ENCODE results near the gene RXFP4. TPM values are rescaled to one million over a fixed set of nuclear protein-coding genes. Genes with fewer than 3 reads are reported as not detected.

RXFP4 gene, protein sequence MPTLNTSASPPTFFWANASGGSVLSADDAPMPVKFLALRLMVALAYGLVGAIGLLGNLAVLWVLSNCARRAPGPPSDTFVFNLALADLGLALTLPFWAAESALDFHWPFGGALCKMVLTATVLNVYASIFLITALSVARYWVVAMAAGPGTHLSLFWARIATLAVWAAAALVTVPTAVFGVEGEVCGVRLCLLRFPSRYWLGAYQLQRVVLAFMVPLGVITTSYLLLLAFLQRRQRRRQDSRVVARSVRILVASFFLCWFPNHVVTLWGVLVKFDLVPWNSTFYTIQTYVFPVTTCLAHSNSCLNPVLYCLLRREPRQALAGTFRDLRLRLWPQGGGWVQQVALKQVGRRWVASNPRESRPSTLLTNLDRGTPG
- total RNA-seq (2021) (0.33 TPM in 1 of 2 replicates, not detected in the other), Bru-seq, nascent RNA (not detected), BruChase-seq, experiment 1, labeled RNA remaining after a 2-hour chase (percentile 19 among the genes with signal in this experiment), BruChase-seq, experiment 2, labeled RNA remaining after a 6-hour chase (not detected)
- long read RNA-seq, partial matches to known transcripts, result 0 of 1 reads
- long read RNA-seq, other reads (novel, unspliced or antisense), result 0 of 1 reads

- Histone ChIP-seq H4K20me1 (ENCODE audit: insufficient read depth) (peaks cover 15% of the 10 kb centered on the region; the same call in 1 of the 2 replicates), H2AFZ (no peak within 1 kb of the TSS), H3K4me2 (peak within 1 kb of the TSS; percentile 42), H3K27me3 (ENCODE audit: insufficient read depth, low read depth) (no peaks in the 10 kb centered on the region), H3K9me3 (ENCODE audit: insufficient read depth, low read depth) (no peaks in the 10 kb centered on the region), H3K9me2 (ENCODE audit: insufficient read depth) (no peaks in the 10 kb centered on the region), H3K4me3 (no peak within 1 kb of the TSS), H3K27ac (peak within 1 kb of the TSS; percentile 85), H3K36me3 (ENCODE audit: low read depth) (no peaks in the 10 kb centered on the region), H3K4me1 (replicated peaks; ENCODE audit: insufficient read depth) (peaks cover 60% of the 10 kb centered on the region), H3K79me2 (ENCODE audit: low read depth) (no peaks in the 10 kb centered on the region), H3F3A (ENCODE audit: insufficient read depth, low read depth) (peaks cover 66% of the 10 kb centered on the region)
- intact Hi-C loops (cut with micrococcal nuclease; ENCODE audit: unreplicated experiment), result no loop called here
- no TSS peak for BruUV-seq (replicated peaks)
- TF ChIP-seq, protein P1, sequence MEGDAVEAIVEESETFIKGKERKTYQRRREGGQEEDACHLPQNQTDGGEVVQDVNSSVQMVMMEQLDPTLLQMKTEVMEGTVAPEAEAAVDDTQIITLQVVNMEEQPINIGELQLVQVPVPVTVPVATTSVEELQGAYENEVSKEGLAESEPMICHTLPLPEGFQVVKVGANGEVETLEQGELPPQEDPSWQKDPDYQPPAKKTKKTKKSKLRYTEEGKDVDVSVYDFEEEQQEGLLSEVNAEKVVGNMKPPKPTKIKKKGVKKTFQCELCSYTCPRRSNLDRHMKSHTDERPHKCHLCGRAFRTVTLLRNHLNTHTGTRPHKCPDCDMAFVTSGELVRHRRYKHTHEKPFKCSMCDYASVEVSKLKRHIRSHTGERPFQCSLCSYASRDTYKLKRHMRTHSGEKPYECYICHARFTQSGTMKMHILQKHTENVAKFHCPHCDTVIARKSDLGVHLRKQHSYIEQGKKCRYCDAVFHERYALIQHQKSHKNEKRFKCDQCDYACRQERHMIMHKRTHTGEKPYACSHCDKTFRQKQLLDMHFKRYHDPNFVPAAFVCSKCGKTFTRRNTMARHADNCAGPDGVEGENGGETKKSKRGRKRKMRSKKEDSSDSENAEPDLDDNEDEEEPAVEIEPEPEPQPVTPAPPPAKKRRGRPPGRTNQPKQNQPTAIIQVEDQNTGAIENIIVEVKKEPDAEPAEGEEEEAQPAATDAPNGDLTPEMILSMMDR (conservative IDR thresholded peaks at IDR 0.05), result no peak
- TF ChIP-seq EZH2 (IDR thresholded peaks at IDR 0.05; ENCODE audit: low read depth), result no peak
- POLR2A ChIA-PET (ENCODE audit: unreplicated experiment), result interaction anchor here (0.5 to 0.7 kb wide), 4 partner anchors 14 to 348 kb away, joined by 3 to 8 read pairs (median 5); no protein-coding TSS in a partner anchor
- peak; percentile 62 to 73 for DNase-seq
- CTCF ChIA-PET, result interaction anchor here (0.5 to 1.3 kb wide), 3 partner anchors 10 to 189 kb away, joined by 3 to 6 read pairs (median 4); no protein-coding TSS in a partner anchor
These were observed at the start of gene RXFP4 for GRCh38 chr1:155940993-155941844. Gene RXFP4, plus strand, starts transcription at chr1:155941638. Its CDS starts 72 bp downstream, at chr1:155941710.

DNA sequence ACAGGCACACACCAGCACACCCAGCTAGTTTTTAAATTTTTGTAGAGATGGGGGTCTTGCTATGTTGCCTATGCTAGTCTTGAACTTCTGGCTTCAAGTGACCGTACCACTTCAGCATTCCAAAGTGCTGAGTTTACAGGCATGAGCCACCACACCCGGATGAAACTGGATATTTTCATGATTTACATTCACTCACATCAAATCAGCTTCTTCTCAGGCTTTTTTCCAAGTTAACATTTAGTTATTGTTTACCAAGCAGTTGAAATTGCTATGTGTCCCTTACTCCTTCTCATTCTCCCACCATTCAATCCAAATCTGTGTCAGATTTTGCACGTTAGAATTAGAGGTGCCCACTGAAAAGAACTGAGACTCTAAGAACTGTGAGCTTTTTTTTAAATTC is 48.6 kb upstream of the RXFP4 start:
- peaks cover 24% of the 10 kb centered on the region for H3K4me1 ChIP-seq (replicated peaks; ENCODE audit: insufficient read depth)
- CTCF ChIA-PET, result interaction anchor here (0.5 to 0.6 kb wide), 2 partner anchors 175 to 332 kb away, joined by 3 to 4 read pairs; no protein-coding TSS in a partner anchor
- H3K9me2 ChIP-seq (ENCODE audit: insufficient read depth), result no peaks in the 10 kb centered on the region
- peak; percentile 31 to 81 for DNase-seq
- H2AFZ ChIP-seq, result no peak overlapping the region
- TF ChIP-seq, protein P1 (conservative IDR thresholded peaks at IDR 0.05), result no peak
- no peak for TF ChIP-seq EZH2 (IDR thresholded peaks at IDR 0.05; ENCODE audit: low read depth)
- H3F3A ChIP-seq (ENCODE audit: insufficient read depth, low read depth), result peaks cover 53% of the 10 kb centered on the region
- no peaks in the 10 kb centered on the region for H3K36me3 ChIP-seq (ENCODE audit: low read depth)
- H3K4me3 ChIP-seq, result peak overlapping the region; percentile 11; the same call in 1 of the 2 replicates
- no peaks in the 10 kb centered on the region for H3K27me3 ChIP-seq (ENCODE audit: insufficient read depth, low read depth)
- no peaks in the 10 kb centered on the region for H4K20me1 ChIP-seq (ENCODE audit: insufficient read depth)
- H3K27ac ChIP-seq, result peak overlapping the region; percentile 90
- POLR2A ChIA-PET (ENCODE audit: unreplicated experiment), result interaction anchor here (0.6 to 1.1 kb wide), 4 partner anchors 14 to 919 kb away, joined by 3 to 8 read pairs (median 4); no protein-coding TSS in a partner anchor
- intact Hi-C loops (cut with micrococcal nuclease; ENCODE audit: unreplicated experiment), result loop anchor here (1.0 to 2.0 kb wide), 2 partner anchors 18 to 33 kb away; partner anchors contain the start of genes RIT1 and SYT11
- H3K9me3 ChIP-seq (ENCODE audit: insufficient read depth, low read depth), result no peaks in the 10 kb centered on the region
- no peaks in the 10 kb centered on the region for H3K79me2 ChIP-seq (ENCODE audit: low read depth)
- no TSS peak for BruUV-seq (replicated peaks)
- H3K4me2 ChIP-seq, result peak overlapping the region; percentile 62
